IMR-90 (cell line): ENCODE measurements around the gene AICDA.

Experiments
- CEBPB ChIP-seq: IDR thresholded peaks from 2 replicates; pipeline ENCODE4 v1.6.1; 2012; ENCODE audit warnings: low read depth, low read length, improper control_type of control experiment
- FOS ChIP-seq: fragments of 150-350 bp; IDR thresholded peaks from 2 replicates; pipeline ENCODE4 v1.6.1; 2016; ENCODE audit warnings: low read depth, low read length
- MAZ ChIP-seq: IDR thresholded peaks from 2 replicates; pipeline ENCODE4 v1.6.1; 2012; ENCODE audit warnings: low read depth, mild to moderate bottlenecking, low read length, improper control_type of control experiment, moderate library complexity, borderline replicate concordance
- MXI1 ChIP-seq: IDR thresholded peaks from 2 replicates; pipeline ENCODE4 v1.6.1; 2012; ENCODE audit warnings: low read depth, mild to moderate bottlenecking, low read length, moderate library complexity, borderline replicate concordance
- POLR2A ChIP-seq: IDR thresholded peaks from 2 replicates; pipeline ENCODE4 v1.6.1; 2012; ENCODE audit warnings: mild to moderate bottlenecking, low read depth, low read length
- RAD21 ChIP-seq: IDR thresholded peaks from 2 replicates; pipeline ENCODE4 v1.6.1; 2012; ENCODE audit warnings: low read length, improper control_type of control experiment
- RFX5 ChIP-seq: IDR thresholded peaks from 2 replicates; pipeline ENCODE4 v1.8.0; 2012; ENCODE audit warnings: low read depth, mild to moderate bottlenecking, low read length, moderate library complexity
- TF ChIP-seq, protein P1 (sequence below): conservative IDR thresholded peaks from 2 replicates; pipeline ENCODE4 v1.5.1; 2012; ENCODE audit warnings: mild to moderate bottlenecking, low read depth, low read length, improper control_type of control experiment
- TF ChIP-seq, protein P2 (sequence below): fragments of 150-350 bp; IDR thresholded peaks from 2 replicates; pipeline ENCODE4 v1.6.1; 2017; ENCODE audit warnings: mild to moderate bottlenecking, antibody characterized with exemption, low read length, low read depth

DNA sequence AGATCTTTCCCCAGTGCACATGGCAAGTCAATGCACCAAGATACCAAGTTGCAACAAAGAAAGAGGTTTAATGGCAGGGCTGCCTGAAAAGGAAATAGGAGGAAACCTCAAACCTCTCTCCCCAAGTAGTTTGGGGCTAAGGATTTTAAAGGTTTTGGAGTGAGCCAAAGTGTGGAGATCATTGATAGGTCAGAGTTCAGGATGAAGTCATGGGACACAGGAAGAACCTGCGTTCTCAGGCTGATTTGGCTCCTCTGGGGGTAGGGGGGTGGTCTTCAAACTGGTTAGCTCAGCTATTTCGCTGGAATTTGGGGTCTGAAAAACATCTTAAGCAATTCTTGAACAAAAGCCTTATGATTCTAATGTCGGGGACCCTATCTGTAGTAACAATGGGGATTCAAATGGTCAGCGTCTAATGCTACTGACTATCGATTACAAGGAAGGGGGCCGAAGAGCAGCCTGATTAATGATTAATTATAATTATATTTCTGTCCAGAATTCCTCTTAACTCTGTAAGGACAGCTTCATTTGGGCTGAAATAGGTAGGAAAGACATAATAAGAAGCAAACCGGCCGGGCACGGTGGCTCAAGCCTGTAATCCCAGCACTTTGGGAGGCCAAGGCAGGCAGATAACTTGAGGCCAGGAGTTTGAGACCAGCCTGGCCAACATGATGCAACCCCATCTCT lies 31.4 kb downstream of the AICDA start:
- TF ChIP-seq, protein P1, sequence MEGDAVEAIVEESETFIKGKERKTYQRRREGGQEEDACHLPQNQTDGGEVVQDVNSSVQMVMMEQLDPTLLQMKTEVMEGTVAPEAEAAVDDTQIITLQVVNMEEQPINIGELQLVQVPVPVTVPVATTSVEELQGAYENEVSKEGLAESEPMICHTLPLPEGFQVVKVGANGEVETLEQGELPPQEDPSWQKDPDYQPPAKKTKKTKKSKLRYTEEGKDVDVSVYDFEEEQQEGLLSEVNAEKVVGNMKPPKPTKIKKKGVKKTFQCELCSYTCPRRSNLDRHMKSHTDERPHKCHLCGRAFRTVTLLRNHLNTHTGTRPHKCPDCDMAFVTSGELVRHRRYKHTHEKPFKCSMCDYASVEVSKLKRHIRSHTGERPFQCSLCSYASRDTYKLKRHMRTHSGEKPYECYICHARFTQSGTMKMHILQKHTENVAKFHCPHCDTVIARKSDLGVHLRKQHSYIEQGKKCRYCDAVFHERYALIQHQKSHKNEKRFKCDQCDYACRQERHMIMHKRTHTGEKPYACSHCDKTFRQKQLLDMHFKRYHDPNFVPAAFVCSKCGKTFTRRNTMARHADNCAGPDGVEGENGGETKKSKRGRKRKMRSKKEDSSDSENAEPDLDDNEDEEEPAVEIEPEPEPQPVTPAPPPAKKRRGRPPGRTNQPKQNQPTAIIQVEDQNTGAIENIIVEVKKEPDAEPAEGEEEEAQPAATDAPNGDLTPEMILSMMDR, result no peak
- TF ChIP-seq, protein P2, sequence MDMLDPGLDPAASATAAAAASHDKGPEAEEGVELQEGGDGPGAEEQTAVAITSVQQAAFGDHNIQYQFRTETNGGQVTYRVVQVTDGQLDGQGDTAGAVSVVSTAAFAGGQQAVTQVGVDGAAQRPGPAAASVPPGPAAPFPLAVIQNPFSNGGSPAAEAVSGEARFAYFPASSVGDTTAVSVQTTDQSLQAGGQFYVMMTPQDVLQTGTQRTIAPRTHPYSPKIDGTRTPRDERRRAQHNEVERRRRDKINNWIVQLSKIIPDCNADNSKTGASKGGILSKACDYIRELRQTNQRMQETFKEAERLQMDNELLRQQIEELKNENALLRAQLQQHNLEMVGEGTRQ, result no peak
- TF ChIP-seq POLR2A, result no peak
- no peak for TF ChIP-seq FOS
- TF ChIP-seq MXI1, result no peak
- TF ChIP-seq CEBPB, result no peak
- TF ChIP-seq RAD21, result no peak
- no peak for TF ChIP-seq RFX5
- no peak for TF ChIP-seq MAZ
